ENCODE results near the gene SH2D4B. TPM values are rescaled to one million over a fixed set of nuclear protein-coding genes. Genes with fewer than 3 reads are reported as not detected.

The SH2D4B gene
- total and polyA plus RNA-seq, 2 donors (not counting 3 experiments of a cell fraction or from before 2014, with no cell fraction given) = not detected

DNA sequence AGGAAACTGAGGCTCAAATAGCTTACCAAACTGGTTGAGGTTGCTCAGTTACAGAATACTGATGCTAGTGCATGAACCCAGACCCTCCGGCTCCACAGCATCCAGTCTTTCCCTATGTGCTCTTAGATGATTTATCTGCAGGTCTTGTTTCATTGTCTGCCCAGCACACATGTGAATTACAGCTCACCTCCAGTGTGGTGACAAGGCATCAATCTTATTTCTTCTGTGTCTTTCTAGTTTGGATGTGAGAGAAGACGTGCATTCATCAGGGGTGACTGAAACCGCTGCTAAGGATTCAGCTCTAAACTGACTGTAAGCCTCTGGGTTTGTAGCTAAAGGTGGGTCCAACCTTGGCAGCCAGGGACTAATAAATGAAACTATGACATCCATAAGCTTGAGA lies 123.8 kb downstream of the SH2D4B start:
- no peak overlapping the region for H3K9ac ChIP-seq (replicated peaks; ENCODE audit: extremely low read depth, insufficient read depth, low read length)
- POLR2A ChIA-PET = no interaction called here
- dilution Hi-C loops (cut with MboI; ENCODE audit: extremely low pct_ligation_motif_present, low sequenced_read_pairs) = no loop called here
- H3K27ac ChIP-seq (ENCODE audit: insufficient read depth, low read depth, low read length) = no peak overlapping the region
- peaks cover 4% of the 10 kb centered on the region for H3K4me1 ChIP-seq (ENCODE audit: control insufficient read depth, extremely low read depth, insufficient read depth, low read length)
- CTCF ChIA-PET = interaction anchor here (0.8 to 4.1 kb wide), 10 partner anchors 10 to 283 kb away, joined by 3 to 56 read pairs (median 26); no protein-coding TSS in a partner anchor
- no peaks in the 10 kb centered on the region for H3K9me3 ChIP-seq (replicated peaks; ENCODE audit: control insufficient read depth, insufficient read depth, low read length)
- no peak overlapping the region for H3K4me3 ChIP-seq (replicated peaks in 1 of 3; ENCODE audit: insufficient read depth in 1 of 3, low read depth in 1 of 3, low read length in 3 of 3)
- H3K27me3 ChIP-seq (ENCODE audit: control insufficient read depth in 2 of 2, insufficient read depth in 2 of 2, low read length in 2 of 2) = peaks cover 0 to 2% of the 10 kb centered on the region in 2 experiments
- FAIRE-seq (no peak), DNase-seq (ENCODE audit: low read depth, low spot score) (no peak)
- no peaks in the 10 kb centered on the region for H3K9me1 ChIP-seq (replicated peaks; ENCODE audit: control insufficient read depth, extremely low read depth, insufficient read depth, low read length)
- TF ChIP-seq CTCF (IDR thresholded peaks at IDR 0.05; ENCODE audit: extremely low read depth in 1 of 2, insufficient read depth in 1 of 2, low read depth in 1 of 2, low read length in 2 of 2) (no peak), POLR2A (IDR thresholded peaks at IDR 0.05; ENCODE audit: low read depth, low read length) (no peak), FOS (IDR thresholded peaks at IDR 0.05; ENCODE audit: borderline replicate concordance, insufficient read depth, low read length) (no peak), POLR2AphosphoS5 (IDR thresholded peaks at IDR 0.05; ENCODE audit: insufficient read depth, low read depth, low read length) (no peak)
- BruUV-seq (replicated peaks) = no TSS peak
- no peaks in the 10 kb centered on the region for H4K20me1 ChIP-seq (replicated peaks; ENCODE audit: control insufficient read depth, extremely low read depth, insufficient read depth, low read length)
- H3K79me2 ChIP-seq (ENCODE audit: control insufficient read depth, insufficient read depth, low read length) = no peaks in the 10 kb centered on the region
- no peak overlapping the region for H2AFZ ChIP-seq (ENCODE audit: low read depth, low read length)
- no peaks in the 10 kb centered on the region for H3K36me3 ChIP-seq (ENCODE audit: control insufficient read depth in 2 of 2, extremely low read depth in 1 of 2, insufficient read depth in 2 of 2, low read length in 2 of 2)
- H3K4me2 ChIP-seq (ENCODE audit: insufficient read depth, low read length) = no peak overlapping the region
- intact Hi-C loops (cut with micrococcal nuclease) = no loop called here

Data from endothelial cell of umbilical vein (primary cell).